OCI-LY3 (cell line): ENCODE data around the gene YWHAG.
"Not testable (repeated sequence)": the region's sequence is repeated elsewhere in the genome, so short reads cannot be mapped to it uniquely, and the experiment has no call there.

Experiments
- H2AFZ ChIP-seq: fragments of 200-600, 300-600 bp; shearing (Covaris generic); 2 replicates; pipeline ENCODE4 v1.6.0; 2014; ENCODE audit warnings: antibody characterized with exemption, low read depth, low read length
- H3K27ac ChIP-seq: fragments of 200-600, 300-600 bp; sonication (generic); 2 replicates; pipeline ENCODE4 v1.5.1; 2014; ENCODE audit warnings: mild to moderate bottlenecking, low read length, moderate library complexity, mixed read lengths
- H3K27me3 ChIP-seq: fragments of 200-600, 300-600 bp; sonication (generic); 2 replicates; pipeline ENCODE4 v1.6.1; 2014; ENCODE audit warnings: low read depth, low read length, mixed read lengths
- H3K36me3 ChIP-seq: fragments of 200-600, 300-600 bp; sonication (generic); replicated peaks from 2 replicates; pipeline ENCODE3; 2014; ENCODE audit warnings: low read depth, low read length, mixed read lengths
- H3K4me1 ChIP-seq: fragments of 300-600, 200-600 bp; sonication (generic); 2 replicates; pipeline ENCODE4 v1.6.1; 2014; ENCODE audit warnings: low read length, mixed read lengths
- H3K4me2 ChIP-seq: fragments of 200-600, 300-600 bp; sonication (generic); 2 replicates; pipeline ENCODE4 v1.6.1; 2014; ENCODE audit warnings: low read length, mixed read lengths
- H3K4me3 ChIP-seq: fragments of 300-600, 200-600 bp; sonication (generic); 2 replicates; pipeline ENCODE4 v1.5.1; 2014; ENCODE audit warnings: antibody characterized with exemption, mild to moderate bottlenecking, low read length, moderate library complexity
- H3K79me2 ChIP-seq: fragments of 300-600, 200-600 bp; shearing (Covaris generic); 2 replicates; pipeline ENCODE4 v1.6.1; 2014; ENCODE audit warnings: mild to moderate bottlenecking, low read length, mixed read lengths
- H3K9ac ChIP-seq: fragments of 300-600, 200-600 bp; shearing (Covaris generic); 2 replicates; pipeline ENCODE4 v1.6.0; 2014; ENCODE audit warnings: mild to moderate bottlenecking, low read length, moderate library complexity
- H3K9me3 ChIP-seq: fragments of 200-600, 300-600 bp; shearing (Covaris generic); 2 replicates; pipeline ENCODE4 v1.6.1; 2014; ENCODE audit warnings: low read length, mixed read lengths; ENCODE audit not compliant: insufficient read depth
- H4K20me1 ChIP-seq: fragments of 200-600, 300-600 bp; sonication (generic); 2 replicates; pipeline ENCODE4 v1.6.1; 2016; ENCODE audit warnings: low read length, mixed read lengths; ENCODE audit not compliant: insufficient read depth
- EZH2phosphoT487 ChIP-seq: fragments of 200-600 bp; shearing (Covaris generic); IDR thresholded peaks from 2 replicates; pipeline ENCODE4 v1.6.1; 2018; ENCODE audit warnings: antibody characterized with exemption, mixed run types, low read depth
- TF ChIP-seq, protein P1 (sequence below): fragments of 200-600, 300-600 bp; sonication (generic); IDR thresholded peaks from 2 replicates; pipeline ENCODE4 v1.5.1; 2014; ENCODE audit warnings: antibody characterized with exemption, low read length, low read depth

YWHAG gene

DNA sequence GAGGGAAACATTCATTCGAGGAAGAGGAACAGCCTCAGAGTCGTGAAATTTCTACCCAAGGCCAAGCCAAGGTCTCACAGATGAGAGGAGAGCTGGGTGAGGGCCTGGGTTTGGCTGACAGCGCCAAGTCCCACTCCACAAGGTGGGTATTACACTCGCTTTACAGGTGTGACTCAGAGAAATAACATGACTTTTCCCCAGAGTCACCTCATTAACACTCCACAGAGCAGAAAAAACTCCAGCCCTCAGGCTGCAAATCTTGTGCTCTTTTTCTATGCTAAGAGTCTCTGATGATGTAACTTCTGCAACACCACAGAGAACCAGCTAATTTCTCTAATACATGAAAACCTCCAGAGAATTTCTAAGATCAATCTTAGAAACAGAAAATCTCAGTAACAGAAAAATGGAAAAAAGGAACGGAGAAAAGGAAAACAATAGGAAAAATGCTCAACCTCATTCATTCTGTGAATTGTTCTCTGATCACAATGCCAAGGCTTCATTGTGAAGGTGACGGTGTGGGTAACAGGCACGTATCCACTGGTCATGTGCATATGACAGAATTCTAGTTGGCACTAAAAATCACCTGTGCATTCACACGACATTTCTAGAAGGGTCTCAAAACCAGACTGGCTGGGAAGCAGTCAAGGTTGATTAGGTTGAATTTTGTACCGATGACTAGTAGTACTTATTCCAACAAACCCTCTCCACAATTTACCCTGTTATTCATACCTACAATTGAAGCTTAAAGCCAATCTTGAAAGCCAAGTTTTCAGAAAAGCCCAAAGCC lies 20.3 kb downstream of the YWHAG start:
- no peak for TF ChIP-seq EZH2phosphoT487
- TF ChIP-seq, protein P1, sequence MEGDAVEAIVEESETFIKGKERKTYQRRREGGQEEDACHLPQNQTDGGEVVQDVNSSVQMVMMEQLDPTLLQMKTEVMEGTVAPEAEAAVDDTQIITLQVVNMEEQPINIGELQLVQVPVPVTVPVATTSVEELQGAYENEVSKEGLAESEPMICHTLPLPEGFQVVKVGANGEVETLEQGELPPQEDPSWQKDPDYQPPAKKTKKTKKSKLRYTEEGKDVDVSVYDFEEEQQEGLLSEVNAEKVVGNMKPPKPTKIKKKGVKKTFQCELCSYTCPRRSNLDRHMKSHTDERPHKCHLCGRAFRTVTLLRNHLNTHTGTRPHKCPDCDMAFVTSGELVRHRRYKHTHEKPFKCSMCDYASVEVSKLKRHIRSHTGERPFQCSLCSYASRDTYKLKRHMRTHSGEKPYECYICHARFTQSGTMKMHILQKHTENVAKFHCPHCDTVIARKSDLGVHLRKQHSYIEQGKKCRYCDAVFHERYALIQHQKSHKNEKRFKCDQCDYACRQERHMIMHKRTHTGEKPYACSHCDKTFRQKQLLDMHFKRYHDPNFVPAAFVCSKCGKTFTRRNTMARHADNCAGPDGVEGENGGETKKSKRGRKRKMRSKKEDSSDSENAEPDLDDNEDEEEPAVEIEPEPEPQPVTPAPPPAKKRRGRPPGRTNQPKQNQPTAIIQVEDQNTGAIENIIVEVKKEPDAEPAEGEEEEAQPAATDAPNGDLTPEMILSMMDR, result no peak
- peaks cover 95% of the 10 kb centered on the region for H4K20me1 ChIP-seq
- peaks cover 66% of the 10 kb centered on the region for H3K36me3 ChIP-seq
- no peaks in the 10 kb centered on the region for H3K9me3 ChIP-seq
- no peak overlapping the region for H3K4me3 ChIP-seq
- H3K79me2 ChIP-seq, result peaks cover 100% of the 10 kb centered on the region
- H3K4me1 ChIP-seq, result no peaks in the 10 kb centered on the region
- no peak overlapping the region for H3K27ac ChIP-seq
- H3K27me3 ChIP-seq, result no peaks in the 10 kb centered on the region
- H2AFZ ChIP-seq, result no peak overlapping the region
- H3K4me2 ChIP-seq, result no peak overlapping the region
- H3K9ac ChIP-seq, result no peak overlapping the region

DNA sequence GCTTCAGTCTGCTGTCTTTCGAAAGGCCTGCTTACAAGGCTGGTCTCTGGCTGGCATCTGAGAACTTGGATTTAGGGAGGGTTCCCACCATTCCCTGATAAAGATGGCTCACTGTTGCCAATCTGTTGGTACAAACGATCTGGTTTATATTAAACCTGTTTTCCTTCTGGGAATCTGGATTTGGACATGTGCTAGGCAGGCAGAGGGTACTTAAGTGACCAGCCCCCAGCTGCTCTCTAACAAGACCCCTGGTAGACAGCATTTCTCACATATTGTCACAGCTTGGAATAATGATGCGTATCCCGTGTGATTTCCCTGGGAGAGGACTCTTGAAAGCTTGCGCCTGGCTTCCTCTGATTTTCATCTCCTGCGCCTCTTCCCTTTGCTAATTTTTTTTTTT lies 21.6 kb downstream of the YWHAG start:
- Histone ChIP-seq H3K4me2 (no peak overlapping the region), H3K27me3 (no peaks in the 10 kb centered on the region), H3K27ac (no peak overlapping the region), H2AFZ (no peak overlapping the region), H3K79me2 (peaks cover 100% of the 10 kb centered on the region), H4K20me1 (peaks cover 95% of the 10 kb centered on the region), H3K9me3 (no peaks in the 10 kb centered on the region), H3K4me3 (no peak overlapping the region), H3K9ac (no peak overlapping the region), H3K4me1 (no peaks in the 10 kb centered on the region), H3K36me3 (peaks cover 64% of the 10 kb centered on the region)
- TF ChIP-seq, protein P1, result no peak
- no peak for TF ChIP-seq EZH2phosphoT487

DNA sequence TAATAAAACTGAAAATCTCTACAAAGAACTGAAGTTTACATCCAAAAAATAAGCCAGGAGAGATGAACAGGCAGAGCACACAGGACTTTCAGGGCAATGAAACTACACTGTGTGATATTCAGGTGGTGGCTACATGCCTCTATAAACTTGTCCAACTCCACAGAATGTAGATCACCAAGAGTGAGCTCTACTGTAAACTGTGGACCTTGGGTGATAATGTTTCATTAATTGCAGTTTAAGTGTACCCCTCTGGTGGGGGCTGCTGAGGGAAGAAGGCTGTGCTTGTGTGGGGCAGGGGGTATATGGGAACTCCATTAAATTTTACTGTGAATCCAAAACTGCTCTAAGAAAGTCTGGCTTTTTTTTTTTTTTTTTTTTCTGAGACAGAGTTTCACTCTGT lies 22.7 kb downstream of the YWHAG start:
- Histone ChIP-seq H3K4me1 (no peaks in the 10 kb centered on the region), H3K27ac (no peak overlapping the region), H4K20me1 (peaks cover 95% of the 10 kb centered on the region), H3K4me3 (no peak overlapping the region), H3K9me3 (no peaks in the 10 kb centered on the region), H3K27me3 (no peaks in the 10 kb centered on the region), H3K9ac (no peak overlapping the region), H2AFZ (no peak overlapping the region), H3K79me2 (peaks cover 100% of the 10 kb centered on the region), H3K4me2 (no peak overlapping the region), H3K36me3 (peaks cover 61% of the 10 kb centered on the region)
- no peak for TF ChIP-seq EZH2phosphoT487
- TF ChIP-seq, protein P1, result no peak

DNA sequence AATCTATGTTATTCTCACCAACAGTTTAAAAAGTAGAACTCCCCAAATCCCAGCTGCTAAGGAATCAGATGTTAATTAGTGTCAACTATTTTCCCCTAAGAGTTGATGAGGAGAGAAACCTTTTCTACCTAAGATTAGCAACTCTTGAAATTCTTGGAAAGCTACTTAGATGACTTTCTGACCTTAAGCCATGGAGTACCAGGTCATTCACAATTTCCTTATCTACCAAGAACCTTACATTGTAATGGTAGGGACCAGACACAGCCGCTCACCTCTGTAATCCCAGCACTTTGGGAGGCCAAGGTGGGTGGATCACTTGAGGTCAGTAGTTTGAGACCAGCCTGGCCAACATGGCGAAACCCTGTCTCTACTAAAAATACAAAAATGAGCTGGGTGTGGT lies 23.4 kb downstream of the YWHAG start:
- H3K27me3 ChIP-seq, H3K9ac ChIP-seq, H3K4me2 ChIP-seq, H2AFZ ChIP-seq, H3K9me3 ChIP-seq, H3K4me1 ChIP-seq, H3K27ac ChIP-seq, H3K4me3 ChIP-seq: not testable (repeated sequence)
- H3K79me2 ChIP-seq, result peaks cover 100% of the 10 kb centered on the region
- H3K36me3 ChIP-seq, result peaks cover 58% of the 10 kb centered on the region
- peaks cover 95% of the 10 kb centered on the region for H4K20me1 ChIP-seq
